Measurements from ENCODE around the gene SLC27A3. TPM values are rescaled to one million over a fixed set of nuclear protein-coding genes. Genes with fewer than 3 reads are reported as not detected.

SLC27A3 gene
- total RNA-seq, 2 donors from 2014 or later: 60.6 to 64.5 TPM

- no peak overlapping the region for H3K4me3 ChIP-seq (ENCODE audit: low read length)
- H3K36me3 ChIP-seq (ENCODE audit: control insufficient read depth, insufficient read depth, low read length): peaks cover 10% of the 10 kb centered on the region
- H3K9me3 ChIP-seq (ENCODE audit: control insufficient read depth, low read length): no peaks in the 10 kb centered on the region
- no peak for TF ChIP-seq CTCF (conservative IDR thresholded peaks at IDR 0.05)
- no peaks in the 10 kb centered on the region for H3K27me3 ChIP-seq (ENCODE audit: control insufficient read depth, insufficient read depth, low read length, poor library complexity, severe bottlenecking)
- WGBS, 2 experiments (ENCODE audit: insufficient coverage in 1 of 2, insufficient read length in 1 of 2): 88% methylated on average over 6 of the region's 7 CpGs; no CpG with 5 or more reads in 1 of the 2 experiments
- no peaks in the 10 kb centered on the region for H3K9me3 Mint-ChIP-seq
- H3K4me1 ChIP-seq (ENCODE audit: control insufficient read depth, insufficient read depth, low read length): no peaks in the 10 kb centered on the region
- H3K27me3 Mint-ChIP-seq (ENCODE audit: insufficient read depth): no peaks in the 10 kb centered on the region
- no peaks in the 10 kb centered on the region for H3K4me1 Mint-ChIP-seq
- H3K4me3 Mint-ChIP-seq: no peak overlapping the region
- no peak overlapping the region for H3K9ac ChIP-seq (ENCODE audit: extremely low read depth, low read length, poor library complexity, severe bottlenecking)
- H3K27ac ChIP-seq (ENCODE audit: low read depth, low read length): no peak overlapping the region
- DNase-seq: no peak
- H3K27ac Mint-ChIP-seq: peak overlapping the region; percentile 48
- peaks cover 10% of the 10 kb centered on the region for H3K36me3 Mint-ChIP-seq (ENCODE audit: low read depth)
These were observed 25.3 kb downstream of the SLC27A3 start for GRCh38 chr1:153800516-153800915.

GRCh38 chr1:153801028-153801625, 25.9 kb downstream of the SLC27A3 start:
- Histone ChIP-seq H3K27me3 (ENCODE audit: control insufficient read depth, insufficient read depth, low read length, poor library complexity, severe bottlenecking) (no peaks in the 10 kb centered on the region), H3K9ac (ENCODE audit: extremely low read depth, low read length, poor library complexity, severe bottlenecking) (no peak overlapping the region), H3K4me1 (ENCODE audit: control insufficient read depth, insufficient read depth, low read length) (no peaks in the 10 kb centered on the region), H3K36me3 (ENCODE audit: control insufficient read depth, insufficient read depth, low read length) (peaks cover 10% of the 10 kb centered on the region), H3K27ac (ENCODE audit: low read depth, low read length) (peak overlapping the region; percentile 17), H3K4me3 (ENCODE audit: low read length) (no peak overlapping the region), H3K9me3 (ENCODE audit: control insufficient read depth, low read length) (no peaks in the 10 kb centered on the region)
- no peaks in the 10 kb centered on the region for H3K9me3 Mint-ChIP-seq
- peak overlapping the region; percentile 48 for H3K27ac Mint-ChIP-seq
- H3K4me3 Mint-ChIP-seq: no peak overlapping the region
- DNase-seq: no peak
- WGBS, 2 experiments (ENCODE audit: insufficient coverage in 1 of 2, insufficient read length in 1 of 2): 96 to 100% methylated on average over 4 to 6 of the region's 6 CpGs
- no peaks in the 10 kb centered on the region for H3K4me1 Mint-ChIP-seq
- no peak for TF ChIP-seq CTCF (conservative IDR thresholded peaks at IDR 0.05)
- H3K27me3 Mint-ChIP-seq (ENCODE audit: insufficient read depth): no peaks in the 10 kb centered on the region
- peaks cover 10% of the 10 kb centered on the region for H3K36me3 Mint-ChIP-seq (ENCODE audit: low read depth)

GRCh38 chr1:153801786-153802697, 26.8 kb downstream of the SLC27A3 start:
- no peaks in the 10 kb centered on the region for H3K9me3 ChIP-seq (ENCODE audit: control insufficient read depth, low read length)
- Mint-ChIP-seq H3K9me3 (no peaks in the 10 kb centered on the region), H3K27ac (peak overlapping the region; percentile 39), H3K36me3 (ENCODE audit: low read depth) (peaks cover 17% of the 10 kb centered on the region), H3K27me3 (ENCODE audit: insufficient read depth) (no peaks in the 10 kb centered on the region), H3K4me1 (no peaks in the 10 kb centered on the region), H3K4me3 (no peak overlapping the region)
- WGBS, 2 experiments (ENCODE audit: insufficient coverage in 1 of 2, insufficient read length in 1 of 2): 92 to 100% methylated on average over 3 to 7 of the region's 7 CpGs
- H3K36me3 ChIP-seq (ENCODE audit: control insufficient read depth, insufficient read depth, low read length): peaks cover 17% of the 10 kb centered on the region
- no peak for TF ChIP-seq CTCF (conservative IDR thresholded peaks at IDR 0.05)
- H3K27ac ChIP-seq (ENCODE audit: low read depth, low read length): peak overlapping the region; percentile 17
- no peak for DNase-seq
- H3K27me3 ChIP-seq (ENCODE audit: control insufficient read depth, insufficient read depth, low read length, poor library complexity, severe bottlenecking): no peaks in the 10 kb centered on the region
- no peaks in the 10 kb centered on the region for H3K4me1 ChIP-seq (ENCODE audit: control insufficient read depth, insufficient read depth, low read length)
- H3K4me3 ChIP-seq (ENCODE audit: low read length): no peak overlapping the region
- no peak overlapping the region for H3K9ac ChIP-seq (ENCODE audit: extremely low read depth, low read length, poor library complexity, severe bottlenecking)
